Measurements from ENCODE around the gene PRAC1.

PRAC1 gene

DNA sequence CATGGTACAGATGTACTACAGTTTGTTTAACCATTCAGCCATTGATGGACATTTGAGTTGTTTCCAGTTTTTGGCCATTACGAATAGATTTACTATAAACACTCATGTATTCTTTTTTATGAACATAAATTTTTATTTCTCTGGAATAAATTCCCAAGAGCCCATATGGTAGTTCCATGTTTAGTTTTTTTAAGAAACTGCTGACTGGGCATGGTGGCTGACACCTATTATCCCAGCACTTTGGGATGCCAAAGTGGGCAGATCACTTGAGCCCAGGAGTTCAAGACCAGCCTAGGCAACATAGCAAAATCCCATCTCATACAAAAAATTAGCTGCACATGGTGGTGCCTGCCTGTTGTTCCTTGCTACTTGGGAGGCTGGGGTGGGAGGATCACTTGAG, 30.3 kb downstream of the PRAC1 start:
- no peak for DNase-seq

DNA sequence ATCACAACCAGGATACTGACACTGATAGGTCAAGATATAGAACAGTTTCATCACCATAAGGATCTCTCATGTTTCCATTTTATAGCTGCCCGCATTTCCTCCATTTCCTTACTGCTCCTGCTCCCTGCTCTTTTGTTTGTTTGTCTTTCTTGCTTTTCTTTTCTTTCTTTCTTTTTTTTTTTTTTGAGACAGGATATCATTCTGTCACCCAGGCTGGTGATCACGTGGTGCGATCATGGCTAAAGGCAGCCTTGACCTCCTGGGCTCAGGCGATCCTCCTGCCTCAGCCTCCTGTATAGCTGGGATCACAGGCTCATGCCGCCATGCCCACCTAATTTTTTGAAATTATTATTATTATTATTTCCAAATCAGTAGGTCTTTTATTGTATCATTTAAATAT, 31.7 kb downstream of the PRAC1 start:
- no peak for DNase-seq

DNA sequence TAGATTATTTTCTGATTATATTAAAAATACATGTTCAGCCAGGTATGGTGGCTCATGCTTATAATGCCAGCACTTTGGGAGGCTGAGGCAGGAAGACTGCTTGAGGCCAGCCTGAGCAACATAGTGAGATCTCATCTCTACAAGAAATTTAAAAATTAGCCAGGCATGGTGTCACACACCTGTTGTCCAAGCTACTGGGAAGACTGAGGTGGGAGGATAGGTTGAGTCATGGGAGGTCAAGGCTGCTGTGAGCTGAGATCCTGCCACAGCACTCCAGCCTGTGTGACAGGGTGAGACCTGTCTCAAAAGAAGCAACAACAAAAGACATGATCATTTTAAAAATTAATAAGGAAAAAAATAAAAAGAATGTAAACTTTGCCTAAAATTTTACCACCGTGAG, 40.7 kb downstream of the PRAC1 start:
- no peak for DNase-seq

DNA sequence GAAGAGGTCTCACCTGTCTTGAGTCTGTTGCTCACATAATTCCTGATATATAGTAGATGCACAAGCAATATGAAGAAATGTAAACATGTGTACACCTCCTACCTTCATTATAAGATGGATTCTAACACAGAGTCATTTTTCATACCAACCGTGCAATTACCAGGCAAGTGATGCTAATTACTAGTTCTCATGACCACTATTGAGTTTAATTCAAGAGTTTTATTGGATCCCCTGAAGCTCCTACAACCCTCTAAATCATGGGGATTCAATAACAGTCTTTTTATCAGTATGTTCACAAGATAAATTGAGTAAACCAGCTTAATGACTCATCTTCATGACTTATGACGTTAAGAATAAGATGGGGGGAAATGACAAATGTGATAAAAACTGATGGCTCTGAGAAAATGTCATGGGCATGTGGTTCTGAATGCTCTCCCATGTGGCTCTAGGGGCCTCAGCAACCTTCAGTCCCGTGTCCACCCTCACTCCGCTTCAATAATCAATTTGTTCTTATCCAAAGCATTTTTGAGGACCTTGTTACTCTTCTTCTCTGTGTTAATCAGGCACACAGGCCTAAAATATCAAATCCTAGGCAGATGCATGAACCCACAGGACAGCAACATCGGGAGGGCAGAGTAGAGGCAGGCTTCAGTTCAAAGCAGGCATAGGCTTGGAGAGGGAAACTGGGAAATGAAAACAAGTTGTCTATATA, 42.8 kb downstream of the PRAC1 start:
- no peak for DNase-seq

DNA sequence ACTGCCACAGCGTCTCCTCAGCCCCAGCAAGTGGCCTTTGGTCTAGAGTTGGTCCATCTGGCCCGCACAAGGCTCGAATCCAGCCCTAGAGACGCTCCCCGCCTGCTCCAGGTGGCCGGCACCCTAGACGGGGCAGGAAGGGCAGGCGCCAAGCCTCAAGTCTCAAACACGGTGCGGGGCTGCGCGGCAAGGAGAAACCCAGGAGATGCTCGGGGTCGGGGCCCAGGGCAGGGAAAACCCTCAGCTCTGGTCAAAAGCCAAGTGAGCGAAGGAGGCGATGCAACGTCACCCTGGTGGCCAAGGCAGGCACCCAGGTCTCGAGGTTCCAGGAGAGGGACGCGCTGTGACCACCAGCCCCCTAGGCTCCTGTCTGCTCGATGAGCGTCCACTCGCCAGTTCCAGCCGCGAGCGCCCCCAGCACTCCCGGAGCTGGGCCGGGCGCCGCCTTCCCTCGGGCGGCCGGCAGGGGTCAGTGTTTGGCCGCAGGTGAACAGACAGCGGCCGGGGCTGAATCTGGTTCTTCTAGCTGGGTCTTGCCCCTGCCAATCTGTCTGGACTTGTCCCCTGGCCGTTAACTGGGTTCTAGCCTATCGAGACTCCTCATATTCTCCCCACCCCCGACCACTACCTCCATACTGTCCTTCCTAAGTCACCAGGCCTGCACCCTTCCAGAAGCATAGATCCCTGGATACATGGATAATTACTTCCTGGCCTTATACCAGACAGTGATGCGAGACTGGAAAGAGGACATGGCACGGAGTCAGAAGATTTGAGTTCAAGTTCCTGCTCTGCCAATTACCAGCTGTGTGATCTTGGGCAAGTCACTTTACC, 44.0 kb downstream of the PRAC1 start:
- DNase-seq: no peak

DNA sequence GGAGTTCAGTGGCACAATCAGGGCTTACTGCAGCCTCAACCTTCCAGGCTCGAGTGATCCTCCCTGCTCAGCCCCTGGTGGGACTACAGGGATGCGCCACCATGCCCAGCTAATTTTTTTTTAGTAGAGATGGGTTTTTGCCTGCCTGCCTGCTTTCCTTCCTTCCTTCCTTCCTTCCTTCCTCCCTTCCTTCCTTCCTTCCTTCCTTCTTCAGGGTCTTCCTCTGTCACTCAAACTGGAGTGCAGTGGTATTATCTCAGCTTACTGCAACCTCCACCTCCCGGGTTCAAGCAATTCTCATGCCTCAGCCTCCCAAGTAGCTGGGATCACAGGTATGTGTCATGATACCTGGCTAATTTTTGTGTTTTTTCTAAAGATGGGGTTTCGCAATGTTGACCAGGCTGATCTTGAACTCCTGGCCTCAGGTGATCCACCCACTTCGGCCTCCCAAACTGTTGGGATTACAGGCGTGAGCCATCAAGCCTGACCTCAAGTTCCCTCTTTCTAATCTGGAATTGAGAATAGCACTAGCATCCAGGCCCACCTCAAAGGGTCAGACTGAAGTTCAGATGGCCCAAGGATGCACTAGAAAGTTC, 45.3 kb downstream of the PRAC1 start:
- no peak for DNase-seq

DNA sequence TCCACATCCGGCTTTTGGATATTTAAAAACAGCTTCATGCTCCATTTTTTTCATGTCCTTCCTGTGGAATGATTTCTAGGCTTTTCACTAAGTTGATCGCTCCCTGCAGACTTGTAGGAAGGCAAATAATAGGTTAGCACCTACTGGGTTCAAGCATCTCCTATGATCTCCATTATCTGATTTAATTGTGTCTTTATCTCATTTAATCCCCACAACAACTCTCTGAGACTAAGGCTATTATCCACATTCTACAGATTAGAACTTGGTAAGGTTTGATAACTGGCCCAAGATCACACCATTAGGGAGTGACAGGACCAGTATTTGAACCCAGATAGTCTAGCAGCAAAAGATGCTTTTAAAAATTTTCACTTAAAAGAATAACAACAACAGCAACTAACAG, 50.0 kb downstream of the PRAC1 start:
- DNase-seq: no peak

All from DMS79 (cell line).